NCI-H2171 treated with DMSO at 0.1 percent for 48 hours (cell line): ENCODE measurements around the gene PLTP.
"Not testable (repeated sequence)": the region's sequence is repeated elsewhere in the genome, so short reads cannot be mapped to it uniquely, and the experiment has no call there.

ENCODE experiments used
- DNase-seq: peaks from one replicate; lab custom pipeline; 2025; lab: John Stamatoyannopoulos, UW

The PLTP gene

DNA sequence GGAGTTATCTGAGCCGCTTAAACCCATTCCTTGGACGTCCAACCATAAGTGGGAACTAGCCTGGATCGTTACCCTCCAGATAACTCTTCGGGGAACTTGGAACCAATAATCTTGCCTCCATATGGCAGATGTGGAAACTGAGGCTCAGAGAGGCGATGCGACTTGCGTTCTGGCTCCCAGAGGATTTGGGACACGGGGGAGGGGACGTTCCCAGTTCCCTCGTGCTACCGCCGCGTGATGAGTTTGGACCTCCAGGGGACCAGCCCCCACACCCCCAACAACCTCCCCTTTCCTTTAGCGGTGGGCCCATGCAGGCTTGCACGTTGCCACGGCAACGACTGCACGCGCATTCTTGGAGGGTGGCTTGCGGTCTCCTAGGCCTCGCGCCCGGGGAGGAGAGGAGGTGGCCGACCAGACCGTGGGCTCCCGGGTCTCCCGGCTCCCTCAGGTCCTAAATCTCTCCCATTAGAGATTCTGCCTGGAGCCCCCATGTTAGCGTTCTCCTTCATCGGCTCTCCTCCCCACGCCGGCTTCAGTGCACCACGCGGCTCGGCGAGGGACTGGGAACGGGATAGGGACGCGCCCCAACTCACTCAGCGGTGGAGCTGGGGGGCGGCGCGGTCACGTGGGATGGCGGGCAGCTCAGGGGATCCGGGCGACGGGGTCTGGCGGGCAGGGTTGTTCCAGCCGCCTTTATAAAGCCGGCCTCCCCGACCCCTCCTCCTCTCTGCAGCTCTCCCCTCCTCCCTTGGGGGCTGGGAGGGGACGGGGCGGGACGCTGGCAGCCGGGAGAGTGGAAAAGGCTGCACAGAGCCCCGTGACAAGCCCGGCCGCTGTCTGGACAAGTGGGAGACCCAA, at the start of gene PLTP:
Gene PLTP, minus strand, starts transcription at position 670 of the 858 bp plus-strand sequence. CDS start 703 bp downstream, outside the sequence.
- DNase-seq: peak; percentile 46

GRCh38 chr20:45959956-45960630, 48.1 kb upstream of the PLTP start:
- DNase-seq: no peak

DNA sequence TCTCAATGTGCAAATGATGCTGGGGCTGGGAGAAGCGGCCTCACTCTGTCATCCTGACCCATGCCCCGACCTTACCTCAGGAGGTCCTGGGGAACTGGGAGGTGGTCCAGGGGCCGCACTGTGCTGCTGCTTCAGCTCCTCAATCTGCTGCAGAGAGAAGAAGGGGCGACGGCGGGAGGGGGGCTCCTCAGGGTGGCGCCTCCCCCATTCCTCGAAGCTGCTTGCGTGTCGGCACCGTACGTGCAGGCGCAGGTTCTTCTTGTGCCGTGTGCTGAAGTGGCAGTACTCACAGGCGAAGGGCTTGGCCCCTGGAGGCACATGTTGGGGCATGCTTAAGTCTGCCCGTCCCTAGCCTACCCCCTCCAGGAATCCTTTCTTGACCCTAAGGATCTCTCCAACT, 47.2 kb upstream of the PLTP start:
- no peak for DNase-seq

GRCh38 chr20:45958593-45958992, 46.6 kb upstream of the PLTP start:
- DNase-seq: no peak

DNA sequence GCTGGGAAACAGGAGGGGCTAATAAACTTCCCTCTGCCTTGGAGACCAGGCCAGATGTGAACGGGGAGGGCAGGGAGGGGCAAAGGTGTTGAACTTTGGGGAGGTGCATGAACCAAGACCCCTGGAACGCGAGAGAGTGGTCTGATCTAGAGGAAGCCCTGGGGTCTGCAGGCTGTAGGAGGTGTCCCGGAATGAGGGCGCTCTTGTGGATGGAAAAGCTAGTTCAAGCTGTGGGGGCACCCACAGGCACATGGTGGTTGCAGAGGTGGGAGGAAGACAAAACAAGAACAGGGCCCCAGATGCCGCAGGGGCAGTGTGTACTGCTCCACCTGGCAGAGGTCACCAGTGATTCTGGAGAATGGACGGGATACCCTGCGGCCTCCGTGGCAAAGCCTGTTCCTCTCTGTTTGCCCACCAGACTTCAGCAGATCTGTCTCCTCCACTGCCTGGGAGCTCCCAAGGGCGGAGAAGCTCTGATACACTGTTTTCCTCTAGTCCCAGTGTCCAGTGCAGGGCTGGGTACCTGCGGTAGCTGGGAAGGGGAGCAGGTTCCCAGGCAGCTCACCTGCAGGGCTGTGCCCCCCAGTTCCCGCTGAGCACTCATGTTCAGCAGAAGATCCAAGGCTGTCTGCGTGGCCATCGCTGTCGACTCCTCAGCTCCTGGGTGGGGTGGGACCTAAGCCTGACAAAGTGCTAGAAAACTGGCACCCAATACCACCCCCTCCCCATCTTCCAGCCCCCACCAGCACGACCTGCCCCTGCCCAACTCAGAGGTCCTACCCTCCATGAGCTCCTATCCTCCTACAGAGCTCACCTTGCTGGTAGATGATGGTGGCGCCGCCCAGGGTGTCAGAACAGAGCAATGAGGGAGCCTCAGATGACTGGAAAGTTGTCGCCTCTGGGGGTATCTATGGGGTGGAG, 45.3 kb upstream of the PLTP start:
- DNase-seq: no peak

GRCh38 chr20:45956326-45956725, 44.4 kb upstream of the PLTP start:
- not testable (repeated sequence) for DNase-seq

DNA sequence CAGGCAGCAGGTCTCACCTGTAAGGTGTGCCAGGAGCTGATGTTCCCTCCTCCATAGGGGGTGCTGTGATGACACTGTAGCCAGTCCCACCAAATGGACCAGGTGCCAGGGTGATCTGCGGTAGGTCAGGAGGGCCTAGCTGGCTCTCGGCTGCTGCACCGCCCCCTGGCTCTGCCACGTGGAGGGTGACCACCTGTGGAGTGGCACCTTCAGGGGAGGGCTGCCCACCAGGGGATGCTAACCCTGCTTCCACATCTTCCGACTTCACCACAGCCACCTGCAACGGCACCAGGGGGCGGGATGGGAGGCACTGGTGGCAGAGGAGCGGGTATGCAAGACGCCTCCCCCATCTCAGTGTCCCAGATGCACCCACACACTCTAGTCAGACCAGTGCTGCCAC, 41.7 kb upstream of the PLTP start:
- DNase-seq: no peak

GRCh38 chr20:45952861-45953260, 40.9 kb upstream of the PLTP start:
- no peak for DNase-seq

DNA sequence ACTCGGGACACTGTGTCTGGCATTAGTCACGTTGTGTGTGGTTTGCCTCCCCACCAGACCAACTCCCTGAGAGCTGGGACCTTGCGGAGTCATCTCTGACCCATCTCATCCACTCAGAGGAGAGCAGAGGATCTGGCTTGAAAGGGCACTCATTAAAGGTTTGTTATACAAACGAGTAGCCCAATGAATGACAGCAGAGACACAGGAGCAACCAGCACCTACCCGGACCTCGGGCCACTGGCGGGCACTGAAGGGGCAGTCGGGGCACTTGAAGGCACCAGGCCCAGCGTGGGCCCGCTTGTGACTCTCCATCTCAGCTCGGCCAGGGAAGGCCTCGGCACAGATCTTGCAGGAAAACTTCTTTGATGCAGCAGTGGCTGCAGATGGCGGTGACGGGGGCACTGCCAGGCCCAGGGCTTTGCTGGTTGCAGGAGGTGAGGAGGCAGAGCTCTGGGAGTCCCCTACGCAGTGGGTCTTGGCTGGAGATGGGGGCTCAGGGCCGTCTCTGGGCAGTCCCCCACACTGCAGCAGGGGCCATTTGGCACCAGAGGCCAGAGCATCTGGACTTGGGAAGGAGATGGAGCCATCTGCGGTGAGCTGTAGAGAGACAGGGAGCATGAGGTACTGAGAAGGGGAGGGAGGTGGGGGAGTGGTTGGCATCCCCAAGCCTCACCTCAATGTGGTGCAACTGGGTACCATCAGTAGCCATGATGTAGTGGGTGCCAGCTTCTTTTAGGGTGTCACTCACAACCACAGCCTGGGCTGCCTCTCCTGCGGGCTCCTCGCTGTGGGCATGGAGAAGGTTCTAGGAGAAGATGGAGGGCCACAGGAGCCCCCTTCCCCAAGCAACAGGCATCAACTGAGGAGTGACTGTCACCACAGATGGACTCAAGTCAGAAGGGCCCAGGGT, 40.2 kb upstream of the PLTP start:
- no peak for DNase-seq

DNA sequence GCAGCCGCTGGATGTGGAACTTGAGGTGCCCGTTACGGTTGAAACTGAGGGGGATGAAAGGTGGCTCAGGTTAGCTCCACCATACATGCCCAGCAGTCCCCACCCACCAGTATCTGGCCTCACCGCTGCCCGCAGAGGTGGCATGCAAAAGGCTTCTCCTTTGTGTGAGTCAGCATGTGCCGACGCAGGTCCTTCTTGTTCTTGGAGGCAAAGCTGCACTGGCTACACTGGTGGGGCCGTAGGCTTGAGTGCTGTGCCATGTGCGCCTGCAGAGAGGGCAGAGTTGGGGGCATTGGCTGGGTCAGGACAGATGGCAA, 38.3 kb upstream of the PLTP start:
- DNase-seq: no peak

DNA sequence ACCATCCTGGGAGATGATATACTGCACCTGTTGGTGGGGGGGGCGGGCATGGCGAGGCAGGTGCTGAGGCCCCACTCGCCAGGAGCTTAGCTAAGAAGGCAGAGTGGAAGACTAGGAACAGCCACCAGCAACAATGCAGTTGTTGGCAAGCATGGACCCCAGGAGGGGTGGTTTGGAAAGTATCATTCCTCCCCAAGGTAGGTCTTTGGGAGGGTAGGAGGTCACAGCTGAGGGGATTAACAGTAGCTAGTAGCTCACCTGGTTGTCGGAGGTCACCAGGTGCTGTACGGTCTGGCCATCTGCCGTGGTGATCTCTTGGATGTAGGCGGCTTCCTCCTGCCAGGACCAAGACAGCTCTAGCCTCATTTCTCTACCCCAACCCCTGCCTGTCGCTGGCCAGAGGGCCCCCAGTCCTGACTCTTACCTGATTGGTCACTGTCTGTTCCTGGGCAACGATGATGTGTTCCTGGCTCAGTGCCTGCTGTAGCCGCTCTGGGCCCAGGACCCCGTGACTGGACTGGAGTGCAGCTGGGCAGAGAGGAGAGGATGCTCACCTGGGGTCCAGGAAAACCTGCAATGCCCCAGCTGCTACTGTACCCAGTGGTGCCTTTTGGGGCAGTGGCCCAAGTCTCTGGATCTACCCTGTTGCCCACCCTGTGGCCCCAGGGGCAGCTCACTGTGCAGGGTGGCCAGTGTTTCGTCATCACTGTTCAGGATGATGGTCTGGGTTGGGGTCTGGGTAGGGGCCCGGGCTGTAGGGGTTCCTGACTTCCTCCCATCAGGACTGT, 37.8 kb upstream of the PLTP start:
- no peak for DNase-seq

- no peak for DNase-seq
These were observed 37.0 kb upstream of the PLTP start for GRCh38 chr20:45948742-45949541.

DNA sequence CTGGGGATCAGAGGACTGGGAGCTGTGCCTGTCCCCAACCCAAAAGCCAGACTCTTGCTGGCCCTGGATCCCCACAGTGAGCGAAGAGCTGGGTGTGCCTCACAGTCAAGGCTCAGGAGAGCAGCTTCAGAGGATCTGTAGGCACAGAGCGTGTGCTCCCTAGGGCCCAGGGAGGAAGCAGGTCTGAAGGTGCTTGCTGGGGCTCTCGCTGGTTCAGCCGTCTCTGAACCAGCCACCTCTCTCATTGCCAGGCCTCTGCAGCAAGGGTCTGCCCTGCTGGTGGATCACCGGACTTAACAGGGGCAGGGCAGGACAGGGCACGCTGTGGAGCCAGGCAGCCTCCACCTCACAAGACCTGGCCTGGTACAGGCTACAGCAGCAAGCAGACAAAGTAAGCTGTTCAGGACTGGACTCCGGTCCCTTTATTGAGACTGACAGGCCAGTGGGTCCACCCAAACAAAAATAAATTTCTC, 36.3 kb upstream of the PLTP start:
- no peak for DNase-seq

DNA sequence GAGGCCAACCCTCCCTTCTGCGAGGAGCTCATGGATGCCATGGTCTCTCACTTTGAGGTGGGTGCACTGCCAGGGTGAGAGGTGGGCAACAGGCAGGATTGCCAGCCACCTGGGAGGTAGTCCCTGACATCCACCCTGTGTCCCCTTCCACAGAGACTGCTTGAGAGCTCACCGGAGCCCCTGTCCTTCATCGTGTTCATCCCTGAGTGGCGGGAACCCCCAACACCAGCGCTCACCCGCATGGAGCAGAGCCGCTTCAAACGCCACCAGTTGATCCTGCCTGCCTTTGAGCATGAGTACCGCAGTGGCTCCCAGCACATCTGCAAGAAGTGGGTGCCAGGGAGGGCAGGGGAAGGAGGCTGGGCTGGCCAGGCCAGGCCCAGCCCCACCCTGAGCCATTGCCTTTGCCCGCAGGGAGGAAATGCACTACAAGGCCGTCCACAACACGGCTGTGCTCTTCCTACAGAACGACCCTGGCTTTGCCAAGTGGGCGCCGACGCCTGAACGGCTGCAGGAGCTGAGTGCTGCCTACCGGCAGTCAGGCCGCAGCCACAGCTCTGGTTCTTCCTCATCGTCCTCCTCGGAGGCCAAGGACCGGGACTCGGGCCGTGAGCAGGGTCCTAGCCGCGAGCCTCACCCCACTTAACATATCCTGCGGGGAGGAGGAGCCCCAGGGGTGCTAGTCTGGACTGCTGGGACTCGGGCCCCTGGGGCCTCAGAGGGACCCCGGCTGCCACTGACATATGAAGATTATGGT, 35.3 kb upstream of the PLTP start:
- DNase-seq: no peak

DNA sequence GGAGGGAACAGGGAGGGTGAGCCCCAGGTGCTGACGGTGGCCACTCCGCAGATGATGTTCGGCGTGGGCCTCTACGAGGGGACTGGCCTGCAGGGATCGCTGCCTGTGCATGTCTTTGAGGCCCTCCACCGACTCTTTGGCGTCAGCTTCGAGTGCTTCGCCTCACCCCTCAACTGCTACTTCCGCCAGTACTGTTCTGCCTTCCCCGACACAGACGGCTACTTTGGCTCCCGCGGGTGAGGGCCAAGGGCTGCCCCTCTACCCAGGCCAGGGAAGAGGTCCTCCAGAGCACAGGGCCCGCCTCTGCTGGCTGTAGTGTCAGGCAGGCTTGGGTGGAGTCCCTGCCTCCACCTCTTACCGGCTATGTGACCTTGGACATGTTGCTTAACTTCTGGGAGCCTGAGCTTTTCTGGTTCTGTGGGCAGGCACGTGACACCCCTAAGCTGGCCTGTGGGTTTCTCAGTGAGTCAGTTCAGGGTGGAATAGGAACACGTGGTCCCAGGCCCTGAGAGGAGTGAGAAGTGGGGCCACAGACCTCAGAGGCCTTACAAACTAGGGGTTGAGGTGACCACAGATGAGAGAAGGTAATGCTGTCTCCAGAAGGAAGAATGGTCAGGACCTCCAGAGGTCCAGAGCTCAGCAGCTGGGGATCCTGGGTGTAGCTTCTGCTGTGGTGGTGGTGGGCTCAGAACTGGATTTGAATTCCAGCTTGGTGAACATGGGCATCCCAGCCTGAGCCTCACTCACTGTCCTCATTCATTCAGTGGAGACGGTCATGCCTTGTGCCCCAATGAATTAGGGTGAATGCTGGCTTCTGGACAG, 34.4 kb upstream of the PLTP start:
- no peak for DNase-seq

DNA sequence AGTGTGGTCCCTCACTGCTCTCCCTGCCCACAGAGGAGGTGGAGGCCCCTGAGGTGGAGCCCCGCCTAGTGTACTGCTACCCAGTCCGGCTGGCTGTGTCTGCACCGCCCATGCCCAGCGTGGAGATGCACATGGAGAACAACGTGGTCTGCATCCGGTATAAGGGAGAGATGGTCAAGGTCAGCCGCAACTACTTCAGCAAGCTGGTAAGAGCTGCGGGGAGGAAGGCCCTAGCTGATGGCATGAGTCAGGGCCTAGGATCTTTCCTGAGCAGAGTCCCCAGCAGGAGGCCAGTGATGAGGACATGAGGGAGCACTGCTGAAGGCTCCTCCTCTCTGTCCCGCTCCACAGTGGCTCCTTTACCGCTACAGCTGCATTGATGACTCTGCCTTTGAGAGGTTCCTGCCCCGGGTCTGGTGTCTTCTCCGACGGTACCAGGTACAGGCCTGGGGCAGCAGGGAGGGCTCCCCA, 33.8 kb upstream of the PLTP start:
- no peak for DNase-seq

GRCh38 chr20:45944965-45945677, 33.2 kb upstream of the PLTP start:
- DNase-seq: no peak
